ENCODE measurements around the gene KCNE4.

- TF ChIP-seq ETS1 (IDR thresholded peaks at IDR 0.05) (no peak), CTCF (conservative IDR thresholded peaks at IDR 0.05; ENCODE audit: low read depth in 2 of 2) (no peak), EZH2 (IDR thresholded peaks at IDR 0.05; ENCODE audit: low read depth, unreplicated experiment) (no peak), POLR2AphosphoS5 (IDR thresholded peaks at IDR 0.05; ENCODE audit: low read depth) (no peak), JUNB (IDR thresholded peaks at IDR 0.05; ENCODE audit: unreplicated experiment) (no peak), STAT1 (IDR thresholded peaks at IDR 0.05; ENCODE audit: unreplicated experiment) (no peak), CREB1 (CRISPR knock-in tag; IDR thresholded peaks at IDR 0.05; ENCODE audit: low read depth) (no peak), ZNF114 (CRISPR knock-in tag; IDR thresholded peaks at IDR 0.05) (no peak), EZH2phosphoT487 (IDR thresholded peaks at IDR 0.05; ENCODE audit: unreplicated experiment) (no peak), ZNF462 (CRISPR knock-in tag; IDR thresholded peaks at IDR 0.05) (no peak), NANOG (IDR thresholded peaks at IDR 0.05; ENCODE audit: borderline replicate concordance) (no peak)
- TF ChIP-seq, protein P1, sequence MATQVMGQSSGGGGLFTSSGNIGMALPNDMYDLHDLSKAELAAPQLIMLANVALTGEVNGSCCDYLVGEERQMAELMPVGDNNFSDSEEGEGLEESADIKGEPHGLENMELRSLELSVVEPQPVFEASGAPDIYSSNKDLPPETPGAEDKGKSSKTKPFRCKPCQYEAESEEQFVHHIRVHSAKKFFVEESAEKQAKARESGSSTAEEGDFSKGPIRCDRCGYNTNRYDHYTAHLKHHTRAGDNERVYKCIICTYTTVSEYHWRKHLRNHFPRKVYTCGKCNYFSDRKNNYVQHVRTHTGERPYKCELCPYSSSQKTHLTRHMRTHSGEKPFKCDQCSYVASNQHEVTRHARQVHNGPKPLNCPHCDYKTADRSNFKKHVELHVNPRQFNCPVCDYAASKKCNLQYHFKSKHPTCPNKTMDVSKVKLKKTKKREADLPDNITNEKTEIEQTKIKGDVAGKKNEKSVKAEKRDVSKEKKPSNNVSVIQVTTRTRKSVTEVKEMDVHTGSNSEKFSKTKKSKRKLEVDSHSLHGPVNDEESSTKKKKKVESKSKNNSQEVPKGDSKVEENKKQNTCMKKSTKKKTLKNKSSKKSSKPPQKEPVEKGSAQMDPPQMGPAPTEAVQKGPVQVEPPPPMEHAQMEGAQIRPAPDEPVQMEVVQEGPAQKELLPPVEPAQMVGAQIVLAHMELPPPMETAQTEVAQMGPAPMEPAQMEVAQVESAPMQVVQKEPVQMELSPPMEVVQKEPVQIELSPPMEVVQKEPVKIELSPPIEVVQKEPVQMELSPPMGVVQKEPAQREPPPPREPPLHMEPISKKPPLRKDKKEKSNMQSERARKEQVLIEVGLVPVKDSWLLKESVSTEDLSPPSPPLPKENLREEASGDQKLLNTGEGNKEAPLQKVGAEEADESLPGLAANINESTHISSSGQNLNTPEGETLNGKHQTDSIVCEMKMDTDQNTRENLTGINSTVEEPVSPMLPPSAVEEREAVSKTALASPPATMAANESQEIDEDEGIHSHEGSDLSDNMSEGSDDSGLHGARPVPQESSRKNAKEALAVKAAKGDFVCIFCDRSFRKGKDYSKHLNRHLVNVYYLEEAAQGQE (IDR thresholded peaks at IDR 0.05; ENCODE audit: unreplicated experiment) = no peak
Observed at GRCh38 chr2:223090540-223091235, 38.7 kb downstream of the KCNE4 start.

All from GM23338 (cell line).